Esophagus (tissue), 2 donors: ENCODE data around the gene EN1. TPM values are rescaled to one million over a fixed set of nuclear protein-coding genes. Genes with fewer than 3 reads are reported as not detected.

ENCODE experiments used
- H3K27ac ChIP-seq, 2 donors: one replicate each; pipeline ENCODE4 v1.5.1; 2013; ENCODE audit warnings: low read depth in 2 of 2, mild to moderate bottlenecking in 2 of 2, inconsistent platforms in 1 of 2, low read length in 1 of 2, moderate library complexity in 1 of 2
- H3K27me3 ChIP-seq, 2 donors: one replicate each; pipeline ENCODE4 v1.6.1; 2013; ENCODE audit warnings: low read length in 2 of 2, control low read depth in 1 of 2, mild to moderate bottlenecking in 1 of 2; ENCODE audit not compliant: insufficient read depth in 2 of 2, control insufficient read depth in 1 of 2
- H3K36me3 ChIP-seq, 2 donors: one replicate each; pipeline ENCODE4 v1.6.1; 2013; ENCODE audit warnings: low read length in 1 of 2; ENCODE audit not compliant: control insufficient read depth in 2 of 2, insufficient read depth in 2 of 2
- H3K4me1 ChIP-seq, 2 donors: one replicate each; pipeline ENCODE4 v1.6.1; 2013; ENCODE audit warnings: low read length in 1 of 2; ENCODE audit not compliant: control insufficient read depth in 2 of 2, insufficient read depth in 2 of 2
- H3K4me3 ChIP-seq, 2 donors: one replicate each; pipeline ENCODE4 v1.5.1; 2013; ENCODE audit warnings: low read length in 2 of 2, mild to moderate bottlenecking in 2 of 2, low read depth in 1 of 2, moderate library complexity in 1 of 2
- H3K9me3 ChIP-seq, 2 donors: one replicate each; pipeline ENCODE4 v1.6.1; 2013; ENCODE audit warnings: mild to moderate bottlenecking in 2 of 2, low read depth in 1 of 2, low read length in 1 of 2, moderate library complexity in 1 of 2; ENCODE audit not compliant: control insufficient read depth in 2 of 2, insufficient read depth in 1 of 2
- WGBS, 2 donors: extraction: QIAGEN DNeasy Blood & Tissue Kit; methylation state at CpG; one replicate each; pipeline ENCODE4 v1.1.7; 2013; 5-methylcytosine and 5-hydroxymethylcytosine counted together
- polyA plus RNA-seq, 2 donors: library from polyadenylated mRNA; stranded (reverse); fragments of 200-250 nt; gene quantifications; one replicate each; pipeline ENCODE4 v1.2.3, GENCODE V29; 2013
- donor health status: healthy with polysubstance abuse.
- donor health status: Bipolar disorder and iron deficiency.

The EN1 gene
- polyA plus RNA-seq, 2 donors = not detected

DNA sequence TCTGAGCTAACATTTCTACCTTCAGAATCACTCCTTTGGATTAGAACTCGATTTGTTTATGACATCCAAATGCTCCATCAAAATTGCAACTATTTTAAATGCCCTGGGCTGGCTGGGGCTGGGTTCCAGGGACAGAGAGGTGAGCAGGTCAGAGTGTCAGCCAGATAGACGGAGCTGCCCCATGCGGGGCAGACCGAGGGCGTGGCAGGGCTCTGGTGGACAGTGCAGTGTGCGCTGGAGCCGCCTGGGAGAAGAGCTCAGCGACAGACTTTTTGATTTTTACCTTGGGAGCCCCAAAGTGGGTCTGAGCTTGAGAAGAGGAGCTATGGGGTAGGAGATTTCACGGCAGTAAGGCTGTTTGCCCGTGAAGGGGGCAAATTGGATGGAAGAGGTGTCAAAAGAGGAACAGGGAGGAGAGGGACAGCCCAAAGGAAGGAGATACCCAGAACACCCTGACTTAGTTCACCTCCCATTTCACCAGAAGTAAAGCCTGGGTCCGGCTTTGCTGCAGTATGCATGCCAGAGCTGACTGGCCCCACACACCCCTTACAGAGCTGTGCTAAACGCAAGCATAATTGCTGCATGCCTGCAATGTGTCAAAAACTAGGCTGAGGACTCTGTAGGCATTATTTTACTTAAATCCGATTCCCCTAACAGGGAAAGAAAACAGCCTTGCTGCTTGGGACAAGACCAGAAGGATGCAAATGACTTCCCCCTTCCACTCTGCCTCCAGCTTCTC lies 33.7 kb downstream of the EN1 start:
- Histone ChIP-seq H3K4me3 (no peak overlapping the region), H3K4me1 (no peaks in the 10 kb centered on the region), H3K27ac (no peak overlapping the region), H3K27me3 (peaks cover 0 to 4% of the 10 kb centered on the region in 2 donors), H3K36me3 (no peaks in the 10 kb centered on the region), H3K9me3 (no peaks in the 10 kb centered on the region)
- WGBS, 2 donors = 39 to 49% methylated on average over 13 of the region's 13 CpGs

GRCh38 chr2:118813111-118813510 lies 34.3 kb downstream of the EN1 start:
- peaks cover 0 to 4% of the 10 kb centered on the region in 2 donors for H3K27me3 ChIP-seq
- no peak overlapping the region for H3K4me3 ChIP-seq
- H3K9me3 ChIP-seq = no peaks in the 10 kb centered on the region
- no peaks in the 10 kb centered on the region for H3K36me3 ChIP-seq
- no peaks in the 10 kb centered on the region for H3K4me1 ChIP-seq
- 48% methylated on average over 8 of the region's 8 CpGs for WGBS, 2 donors
- no peak overlapping the region for H3K27ac ChIP-seq

DNA sequence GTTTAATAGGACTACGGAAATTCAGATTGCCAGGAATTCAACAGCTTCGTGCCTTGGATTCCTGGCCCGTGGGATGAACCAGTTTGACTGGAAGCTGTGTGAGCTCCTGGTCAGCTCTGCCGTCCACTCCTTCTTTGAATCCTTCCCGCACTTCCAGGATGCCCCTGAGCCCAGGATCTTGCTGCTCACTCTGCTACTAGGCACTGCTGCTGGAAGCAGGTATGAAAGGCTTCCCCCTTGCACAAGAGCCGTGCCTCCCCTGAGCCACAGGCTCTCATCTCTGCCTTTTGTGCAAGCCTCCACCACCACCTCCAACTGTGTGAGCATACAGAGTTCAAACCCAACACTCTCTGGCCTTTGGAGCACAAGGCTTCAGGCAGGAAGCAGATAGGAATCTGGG lies 34.9 kb downstream of the EN1 start:
- Histone ChIP-seq H3K9me3 (no peaks in the 10 kb centered on the region), H3K27ac (no peak overlapping the region), H3K27me3 (peaks cover 4% of the 10 kb centered on the region in 2 donors), H3K4me1 (no peaks in the 10 kb centered on the region), H3K4me3 (no peak overlapping the region), H3K36me3 (no peaks in the 10 kb centered on the region)
- WGBS, 2 donors = 38 to 46% methylated on average over 6 of the region's 6 CpGs

DNA sequence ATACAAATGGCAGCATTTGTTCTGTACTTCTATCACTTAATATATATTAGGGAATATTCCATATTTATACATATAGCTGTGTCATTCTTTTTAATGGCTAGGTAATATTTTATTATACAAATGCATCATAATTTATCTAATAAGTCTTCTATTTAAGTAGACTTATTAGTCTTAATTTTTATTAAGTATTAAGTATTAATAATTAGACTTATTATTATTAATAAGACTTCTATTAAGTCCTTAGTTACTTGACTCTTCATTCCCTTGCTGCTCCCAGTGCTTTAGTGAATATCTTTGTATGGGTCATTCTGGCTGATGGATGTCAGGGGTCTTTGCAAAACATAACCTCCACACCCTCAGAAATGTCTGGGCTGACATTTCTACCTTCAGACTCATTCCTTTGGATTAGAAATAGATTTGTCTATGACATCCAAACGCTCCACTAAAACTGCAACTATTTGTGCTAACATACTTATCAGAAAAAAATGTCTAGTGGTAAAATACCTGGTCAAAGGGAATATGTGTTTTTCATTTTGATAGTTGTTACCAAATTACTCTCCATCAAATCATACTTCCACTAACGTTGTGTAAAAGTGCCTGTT lies 35.8 kb downstream of the EN1 start:
- no peaks in the 10 kb centered on the region for H3K36me3 ChIP-seq
- H3K4me3 ChIP-seq = no peak overlapping the region
- H3K27me3 ChIP-seq = peaks cover 4% of the 10 kb centered on the region in 2 donors
- no peaks in the 10 kb centered on the region for H3K9me3 ChIP-seq
- no peak overlapping the region for H3K27ac ChIP-seq
- no peaks in the 10 kb centered on the region for H3K4me1 ChIP-seq
- WGBS, 2 donors = 36 to 60% methylated on average over 2 of the region's 2 CpGs

GRCh38 chr2:118810766-118811165 lies 36.7 kb downstream of the EN1 start:
- Histone ChIP-seq H3K36me3 (no peaks in the 10 kb centered on the region), H3K4me3 (no peak overlapping the region), H3K4me1 (no peaks in the 10 kb centered on the region), H3K9me3 (no peaks in the 10 kb centered on the region), H3K27ac (no peak overlapping the region), H3K27me3 (peaks cover 4% of the 10 kb centered on the region in 2 donors)
- WGBS, 2 donors = 80 to 82% methylated on average over 7 of the region's 7 CpGs

DNA sequence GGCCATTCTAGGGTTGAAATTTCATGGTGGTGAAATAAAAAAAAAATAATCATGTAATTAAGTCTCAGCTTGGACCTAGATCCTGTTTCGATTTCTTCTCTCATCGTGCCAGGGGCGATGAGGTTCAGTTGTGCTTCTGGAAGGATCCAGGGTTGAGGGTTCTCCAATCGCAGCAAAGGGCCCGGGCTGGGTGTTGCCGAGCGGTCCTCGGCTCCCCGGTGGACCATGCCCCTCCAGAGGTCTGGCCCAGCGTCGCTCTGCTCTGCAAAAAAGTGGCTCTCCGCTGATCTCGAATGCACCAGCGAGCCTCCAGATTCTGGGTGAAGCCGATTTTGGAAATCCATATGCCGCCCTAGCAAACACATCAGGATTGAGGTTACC lies 39.0 kb downstream of the EN1 start:
- H3K27me3 ChIP-seq = peaks cover 0 to 4% of the 10 kb centered on the region in 2 donors
- no peak overlapping the region for H3K4me3 ChIP-seq

DNA sequence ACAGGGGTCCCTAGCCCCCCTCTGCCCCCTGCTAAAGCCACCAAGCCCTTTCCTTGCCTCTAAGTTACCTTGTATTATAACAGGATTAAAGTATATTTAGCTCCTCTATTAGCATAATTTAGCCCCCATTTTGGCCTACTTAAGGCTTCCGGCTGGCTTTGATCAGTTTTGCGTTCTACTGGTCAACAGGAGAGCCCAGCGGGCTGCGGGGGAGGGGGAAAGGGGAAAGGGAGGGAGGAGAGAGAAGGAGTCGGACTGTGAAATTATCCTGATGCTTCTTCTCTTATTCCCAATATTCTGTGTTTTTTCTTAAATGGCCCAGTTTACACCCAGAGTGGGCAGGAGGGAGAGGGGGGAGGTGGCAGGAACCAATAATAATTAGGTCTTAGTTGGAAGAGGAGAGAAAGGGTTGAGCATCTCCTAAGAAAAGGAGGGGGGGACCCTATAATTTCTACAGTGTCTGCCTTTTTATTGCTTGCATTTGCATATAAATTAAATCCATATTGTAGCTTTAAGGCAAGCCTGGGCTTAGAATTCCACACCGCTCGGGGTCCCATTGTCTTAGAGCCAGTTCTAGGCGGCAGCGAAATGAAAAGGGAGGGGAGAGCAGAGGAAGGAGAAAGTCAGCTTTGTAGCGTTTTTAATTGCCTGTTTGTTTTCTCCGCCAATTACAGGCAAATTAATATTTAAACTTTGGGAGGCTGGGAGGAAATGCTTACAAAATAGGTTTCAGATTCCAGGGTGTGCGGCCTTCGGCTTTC lies 39.6 kb downstream of the EN1 start:
- Histone ChIP-seq H3K27me3 (peaks cover 0 to 4% of the 10 kb centered on the region in 2 donors), H3K4me1 (no peaks in the 10 kb centered on the region), H3K27ac (no peak overlapping the region), H3K4me3 (no peak overlapping the region), H3K9me3 (no peaks in the 10 kb centered on the region), H3K36me3 (no peaks in the 10 kb centered on the region)
- 49 to 50% methylated on average over 13 of the region's 13 CpGs for WGBS, 2 donors

More for the DNA sequence above, 39.0 kb downstream of the EN1 start:
- Histone ChIP-seq H3K27ac (no peak overlapping the region), H3K36me3 (no peaks in the 10 kb centered on the region), H3K4me1 (no peaks in the 10 kb centered on the region), H3K9me3 (no peaks in the 10 kb centered on the region)
- WGBS, 2 donors = 15 to 20% methylated on average over 16 of the region's 16 CpGs

DNA sequence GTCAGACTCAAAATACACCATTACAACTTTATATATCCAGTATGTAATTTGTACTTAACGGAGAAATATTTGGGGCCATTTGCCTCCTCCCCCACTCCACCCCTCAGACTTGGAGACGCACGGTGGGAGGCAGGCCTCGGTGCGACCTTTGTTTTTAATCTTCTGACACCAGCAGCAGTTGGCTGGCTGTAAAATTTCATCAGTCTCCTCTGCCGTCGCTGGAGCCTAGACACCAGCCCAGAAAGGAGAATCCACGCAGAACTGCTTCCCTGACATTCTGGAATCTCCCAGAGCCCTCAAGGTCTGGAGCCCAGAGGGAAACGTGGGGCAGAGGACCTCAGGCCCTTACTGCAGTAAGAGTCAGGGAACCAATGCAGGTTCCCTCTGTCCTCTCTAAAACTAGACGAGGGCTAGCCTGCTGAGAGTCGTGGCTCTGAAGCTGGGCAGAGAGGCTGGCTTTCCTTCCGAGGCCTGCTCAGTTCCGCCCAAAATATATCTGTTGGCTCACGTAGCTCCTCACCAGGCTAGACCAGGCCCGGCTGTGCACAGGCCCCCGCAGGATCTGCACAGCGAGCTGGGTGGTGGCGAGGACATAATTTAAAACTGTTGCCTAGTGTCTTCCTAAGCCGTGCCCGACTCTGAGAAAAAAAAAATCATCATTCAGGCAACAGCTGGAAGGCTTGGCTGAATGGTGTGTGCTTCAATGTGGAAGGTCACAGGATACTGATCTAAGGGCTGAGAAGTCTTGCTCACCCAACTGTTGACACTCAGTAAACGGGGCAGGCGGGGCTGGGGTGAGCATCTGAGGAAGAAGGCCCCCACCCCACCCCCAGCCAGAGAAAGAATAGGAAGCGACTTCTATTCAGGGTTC lies 40.4 kb downstream of the EN1 start:
- 58 to 59% methylated on average over 23 of the region's 23 CpGs for WGBS, 2 donors
- Histone ChIP-seq H3K4me3 (no peak overlapping the region), H3K9me3 (no peaks in the 10 kb centered on the region), H3K36me3 (no peaks in the 10 kb centered on the region), H3K27me3 (peaks cover 0 to 4% of the 10 kb centered on the region in 2 donors), H3K27ac (no peak overlapping the region), H3K4me1 (no peaks in the 10 kb centered on the region)

DNA sequence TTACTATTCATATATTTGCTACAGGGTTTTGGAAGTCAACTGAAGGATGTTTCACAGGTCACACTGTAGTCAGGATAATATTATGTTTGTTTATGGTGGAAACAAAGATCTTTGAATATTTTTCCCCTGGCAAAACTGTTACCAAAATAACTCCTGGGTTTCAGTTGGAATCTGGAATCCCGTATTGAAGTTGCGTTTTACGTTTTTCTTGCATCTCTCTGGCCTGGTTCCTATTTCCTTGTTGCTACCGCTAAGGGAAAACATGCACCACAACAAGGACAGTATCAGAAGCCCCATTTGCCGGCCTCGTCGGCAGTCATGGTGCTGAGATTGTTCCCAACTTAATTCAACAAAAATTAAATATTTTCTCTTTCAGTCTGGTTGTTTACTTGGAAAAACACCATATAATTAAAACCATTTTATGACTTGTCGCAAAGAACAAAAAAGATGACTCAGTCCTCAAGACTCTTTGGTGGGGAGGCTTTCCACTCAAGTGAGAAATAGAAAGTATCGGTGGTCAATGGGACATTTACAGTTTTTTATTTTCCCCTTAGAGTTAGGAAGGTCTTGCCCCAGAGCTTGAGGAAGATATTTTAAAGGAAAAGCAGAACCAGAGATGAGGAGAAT lies 42.3 kb downstream of the EN1 start:
- Histone ChIP-seq H3K27me3 (peaks cover 0 to 4% of the 10 kb centered on the region in 2 donors), H3K4me1 (no peaks in the 10 kb centered on the region), H3K4me3 (no peak overlapping the region), H3K9me3 (no peaks in the 10 kb centered on the region), H3K27ac (no peak overlapping the region), H3K36me3 (no peaks in the 10 kb centered on the region)
- 77 to 78% methylated on average over 9 of the region's 9 CpGs for whole genome bisulfite sequencing, 2 donors
